ENCODE data around the gene ANO10. TPM values are rescaled to one million over a fixed set of nuclear protein-coding genes. Genes with fewer than 3 reads are reported as not detected.
"Not testable (repeated sequence)": the region's sequence is repeated elsewhere in the genome, so short reads cannot be mapped to it uniquely, and the experiment has no call there.

The ANO10 gene
- total and polyA plus RNA-seq, 2 donors (not counting 1 experiment from before 2014, with no cell fraction given) = 1.9 to 10.6 TPM

GRCh38 chr3:43497422-43497821, 124.4 kb downstream of the ANO10 start:
- no peak overlapping the region for H3K4me2 ChIP-seq (replicated peaks; ENCODE audit: low read depth, low read length, poor library complexity, severe bottlenecking)
- intact Hi-C loops (cut with micrococcal nuclease) = no loop called here
- H3K79me2 ChIP-seq (ENCODE audit: control insufficient read depth, insufficient read depth, low read length) = no peaks in the 10 kb centered on the region
- H3K4me1 Mint-ChIP-seq = no peaks in the 10 kb centered on the region
- no peaks in the 10 kb centered on the region for H3K36me3 ChIP-seq (replicated peaks in 1 of 2; ENCODE audit: control extremely low read depth in 1 of 2, control insufficient read depth in 1 of 2, extremely low read depth in 1 of 2, insufficient read depth in 2 of 2, low read length in 1 of 2)
- POLR2A ChIA-PET = no interaction called here
- H2AFZ ChIP-seq (ENCODE audit: insufficient read depth, low read depth, low read length, poor library complexity, severe bottlenecking) = no peak overlapping the region
- H3K9ac ChIP-seq (ENCODE audit: low read length) = no peak overlapping the region
- DNase-seq (no peak), ATAC-seq (ENCODE audit: low read depth) (no peak)
- no peaks in the 10 kb centered on the region for H4K20me1 ChIP-seq (ENCODE audit: control insufficient read depth, insufficient read depth, low read length, poor library complexity, severe bottlenecking)
- H3K27me3 ChIP-seq (replicated peaks in 1 of 4; ENCODE audit: control extremely low read depth in 1 of 4, control insufficient read depth in 3 of 4, insufficient read depth in 4 of 4, low read length in 3 of 4) = no peaks in the 10 kb centered on the region
- no peak overlapping the region for H3K27ac Mint-ChIP-seq
- CTCF ChIA-PET = no interaction called here
- no peaks in the 10 kb centered on the region for H3K27me3 Mint-ChIP-seq
- TF ChIP-seq CTCF (IDR thresholded peaks at IDR 0.05) = no peak
- H3K27ac ChIP-seq (ENCODE audit: low read length in 2 of 2) = no peak overlapping the region
- no peaks in the 10 kb centered on the region for H3K4me1 ChIP-seq (ENCODE audit: control insufficient read depth in 2 of 2, insufficient read depth in 2 of 2, low read length in 2 of 2)
- no peak overlapping the region for H3K4me3 Mint-ChIP-seq
- no peak overlapping the region for H3K4me3 ChIP-seq (ENCODE audit: control extremely low read depth in 1 of 5, extremely low read depth in 1 of 5, insufficient read depth in 1 of 5, low read depth in 2 of 5, low read length in 4 of 5)
- no peaks in the 10 kb centered on the region for H3K9me3 Mint-ChIP-seq (ENCODE audit: insufficient read depth)
- no peaks in the 10 kb centered on the region for H3K9me3 ChIP-seq (ENCODE audit: control extremely low read depth in 1 of 3, control insufficient read depth in 2 of 3, insufficient read depth in 1 of 3, low read length in 2 of 3)

- Histone ChIP-seq H3K27me3 (replicated peaks in 1 of 4; ENCODE audit: control extremely low read depth in 1 of 4, control insufficient read depth in 3 of 4, insufficient read depth in 4 of 4, low read length in 3 of 4) (no peaks in the 10 kb centered on the region), H3K9me3 (ENCODE audit: control extremely low read depth in 1 of 3, control insufficient read depth in 2 of 3, insufficient read depth in 1 of 3, low read length in 2 of 3) (no peaks in the 10 kb centered on the region), H3K27ac (ENCODE audit: low read length in 2 of 2) (no peak overlapping the region), H2AFZ (ENCODE audit: insufficient read depth, low read depth, low read length, poor library complexity, severe bottlenecking) (no peak overlapping the region), H3K9ac (ENCODE audit: low read length) (no peak overlapping the region), H3K4me2 (replicated peaks; ENCODE audit: low read depth, low read length, poor library complexity, severe bottlenecking) (no peak overlapping the region), H3K79me2 (ENCODE audit: control insufficient read depth, insufficient read depth, low read length) (no peaks in the 10 kb centered on the region), H3K4me3 (ENCODE audit: control extremely low read depth in 1 of 5, extremely low read depth in 1 of 5, insufficient read depth in 1 of 5, low read depth in 2 of 5, low read length in 4 of 5) (no peak overlapping the region), H3K4me1 (ENCODE audit: control insufficient read depth in 2 of 2, insufficient read depth in 2 of 2, low read length in 2 of 2) (no peaks in the 10 kb centered on the region), H4K20me1 (ENCODE audit: control insufficient read depth, insufficient read depth, low read length, poor library complexity, severe bottlenecking) (no peaks in the 10 kb centered on the region), H3K36me3 (replicated peaks in 1 of 2; ENCODE audit: control extremely low read depth in 1 of 2, control insufficient read depth in 1 of 2, extremely low read depth in 1 of 2, insufficient read depth in 2 of 2, low read length in 1 of 2) (no peaks in the 10 kb centered on the region)
- Mint-ChIP-seq H3K27ac (no peak overlapping the region), H3K4me3 (no peak overlapping the region), H3K27me3 (no peaks in the 10 kb centered on the region), H3K9me3 (ENCODE audit: insufficient read depth) (no peaks in the 10 kb centered on the region), H3K4me1 (no peaks in the 10 kb centered on the region)
- DNase-seq = no peak
- CTCF ChIA-PET = no interaction called here
- TF ChIP-seq EZH2 (IDR thresholded peaks at IDR 0.05; ENCODE audit: borderline replicate concordance, insufficient read depth, low read depth, low read length, poor library complexity, severe bottlenecking) (no peak), CTCF (IDR thresholded peaks at IDR 0.05) (no peak)
- ATAC-seq (ENCODE audit: low read depth) = no peak
- POLR2A ChIA-PET = no interaction called here
- intact Hi-C loops (cut with micrococcal nuclease) = no loop called here
- WGBS (ENCODE audit: insufficient coverage) = no CpG with 5 or more reads among the region's 3 CpGs
These were observed 125.0 kb downstream of the ANO10 start for GRCh38 chr3:43496740-43497375.

- ATAC-seq (ENCODE audit: low read depth); H4K20me1 ChIP-seq (ENCODE audit: control insufficient read depth, insufficient read depth, low read length, poor library complexity, severe bottlenecking); H2AFZ ChIP-seq (ENCODE audit: insufficient read depth, low read depth, low read length, poor library complexity, severe bottlenecking); H3K36me3 ChIP-seq (replicated peaks in 1 of 2; ENCODE audit: control extremely low read depth in 1 of 2, control insufficient read depth in 1 of 2, extremely low read depth in 1 of 2, insufficient read depth in 2 of 2, low read length in 1 of 2); DNase-seq; POLR2A ChIA-PET; H3K9ac ChIP-seq (ENCODE audit: low read length); H3K9me3 Mint-ChIP-seq (ENCODE audit: insufficient read depth); H3K27ac ChIP-seq (ENCODE audit: low read length in 2 of 2); H3K27me3 ChIP-seq (replicated peaks in 1 of 4; ENCODE audit: control extremely low read depth in 1 of 4, control insufficient read depth in 3 of 4, insufficient read depth in 4 of 4, low read length in 3 of 4); H3K4me2 ChIP-seq (replicated peaks; ENCODE audit: low read depth, low read length, poor library complexity, severe bottlenecking); H3K27ac Mint-ChIP-seq; H3K4me1 Mint-ChIP-seq; H3K4me3 ChIP-seq (ENCODE audit: control extremely low read depth in 1 of 5, extremely low read depth in 1 of 5, insufficient read depth in 1 of 5, low read depth in 2 of 5, low read length in 4 of 5); intact Hi-C loops (cut with micrococcal nuclease); H3K27me3 Mint-ChIP-seq; H3K4me3 Mint-ChIP-seq; H3K79me2 ChIP-seq (ENCODE audit: control insufficient read depth, insufficient read depth, low read length); H3K9me3 ChIP-seq (ENCODE audit: control extremely low read depth in 1 of 3, control insufficient read depth in 2 of 3, insufficient read depth in 1 of 3, low read length in 2 of 3); H3K4me1 ChIP-seq (ENCODE audit: control insufficient read depth in 2 of 2, insufficient read depth in 2 of 2, low read length in 2 of 2); CTCF ChIA-PET: not testable (repeated sequence)
- no CpG with 5 or more reads among the region's 4 CpGs for WGBS (ENCODE audit: insufficient coverage)
These were observed 128.9 kb downstream of the ANO10 start for GRCh38 chr3:43492932-43493331.

Data from B cell (primary cell).